Measurements from ENCODE around the gene AMIGO1. TPM values are rescaled to one million over a fixed set of nuclear protein-coding genes. Genes with fewer than 3 reads are reported as not detected.

AMIGO1 gene
- polyA plus RNA-seq, 3 donors = 0.05 to 0.26 (median 0.07) TPM

DNA sequence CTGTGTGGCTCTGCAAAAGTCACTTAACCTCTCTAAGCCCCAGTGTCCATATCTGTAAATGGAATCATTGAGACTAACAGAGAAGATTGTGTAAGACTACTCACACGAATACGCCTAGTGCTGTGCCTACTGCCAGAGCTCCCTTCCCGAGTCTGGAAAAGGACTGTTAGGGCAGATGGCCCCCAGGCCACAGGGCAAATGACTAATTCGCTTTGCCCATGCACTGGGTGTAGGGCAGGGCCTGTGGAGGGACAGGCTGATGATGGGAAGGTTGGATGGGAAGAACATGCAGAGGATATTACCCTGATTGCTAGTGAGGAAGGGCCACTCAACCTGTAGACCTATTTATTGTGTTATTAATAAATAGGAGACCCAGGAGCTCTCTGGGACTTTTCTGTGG, 26.0 kb upstream of the AMIGO1 start:
- Mint-ChIP-seq H3K27me3 (ENCODE audit: low read depth in 3 of 3) (peaks cover 2 to 4% (median 2%) of the 10 kb centered on the region in 3 donors), H3K4me1 (peaks cover 9% of the 10 kb centered on the region), H3K9me3 (no peaks in the 10 kb centered on the region), H3K36me3 (no peaks in the 10 kb centered on the region), H3K4me3 (no peak overlapping the region), H3K27ac (no peak overlapping the region)
- Histone ChIP-seq H3K4me2 (replicated peaks; ENCODE audit: extremely low read depth, low read length, poor library complexity, severe bottlenecking) (no peak overlapping the region), H3K79me2 (ENCODE audit: insufficient read depth, low read length) (no peaks in the 10 kb centered on the region), H3K4me1 (ENCODE audit: control insufficient read depth in 1 of 2, insufficient read depth in 2 of 2, low read length in 2 of 2) (peaks cover 10 to 11% of the 10 kb centered on the region in 2 donors), H3K4me3 (replicated peaks in 1 of 3; ENCODE audit: low read depth in 2 of 3, low read length in 3 of 3) (no peak overlapping the region), H3K9me3 (replicated peaks in 1 of 2; ENCODE audit: control insufficient read depth in 1 of 2, insufficient read depth in 1 of 2, low read length in 2 of 2) (no peaks in the 10 kb centered on the region), H2AFZ (ENCODE audit: insufficient read depth, low read depth, low read length, poor library complexity, severe bottlenecking) (no peak overlapping the region), H3K27me3 (ENCODE audit: control insufficient read depth in 2 of 2, insufficient read depth in 2 of 2, low read length in 2 of 2) (no peaks in the 10 kb centered on the region), H3K36me3 (replicated peaks in 1 of 2; ENCODE audit: control insufficient read depth in 1 of 2, insufficient read depth in 2 of 2, low read length in 2 of 2) (no peaks in the 10 kb centered on the region), H3K27ac (ENCODE audit: low read depth in 1 of 2, low read length in 2 of 2) (no peak overlapping the region), H4K20me1 (ENCODE audit: insufficient read depth, low read length) (no peaks in the 10 kb centered on the region), H3K9ac (ENCODE audit: insufficient read depth, low read length, poor library complexity, severe bottlenecking) (no peak overlapping the region)
- TF ChIP-seq, protein P1, sequence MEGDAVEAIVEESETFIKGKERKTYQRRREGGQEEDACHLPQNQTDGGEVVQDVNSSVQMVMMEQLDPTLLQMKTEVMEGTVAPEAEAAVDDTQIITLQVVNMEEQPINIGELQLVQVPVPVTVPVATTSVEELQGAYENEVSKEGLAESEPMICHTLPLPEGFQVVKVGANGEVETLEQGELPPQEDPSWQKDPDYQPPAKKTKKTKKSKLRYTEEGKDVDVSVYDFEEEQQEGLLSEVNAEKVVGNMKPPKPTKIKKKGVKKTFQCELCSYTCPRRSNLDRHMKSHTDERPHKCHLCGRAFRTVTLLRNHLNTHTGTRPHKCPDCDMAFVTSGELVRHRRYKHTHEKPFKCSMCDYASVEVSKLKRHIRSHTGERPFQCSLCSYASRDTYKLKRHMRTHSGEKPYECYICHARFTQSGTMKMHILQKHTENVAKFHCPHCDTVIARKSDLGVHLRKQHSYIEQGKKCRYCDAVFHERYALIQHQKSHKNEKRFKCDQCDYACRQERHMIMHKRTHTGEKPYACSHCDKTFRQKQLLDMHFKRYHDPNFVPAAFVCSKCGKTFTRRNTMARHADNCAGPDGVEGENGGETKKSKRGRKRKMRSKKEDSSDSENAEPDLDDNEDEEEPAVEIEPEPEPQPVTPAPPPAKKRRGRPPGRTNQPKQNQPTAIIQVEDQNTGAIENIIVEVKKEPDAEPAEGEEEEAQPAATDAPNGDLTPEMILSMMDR (IDR thresholded peaks at IDR 0.05) = no peak
- 80% methylated on average over 4 of the region's 4 CpGs for WGBS (ENCODE audit: insufficient coverage)
- no peak for DNase-seq
- intact Hi-C loops (cut with micrococcal nuclease) = loop anchor here in 1 of 2 donors (10.0 kb wide), 1 partner anchor 261 kb away; no protein-coding TSS in a partner anchor

GRCh38 chr1:109534307-109534858, 24.9 kb upstream of the AMIGO1 start:
- H3K9me3 Mint-ChIP-seq = no peaks in the 10 kb centered on the region
- Histone ChIP-seq H3K4me3 (replicated peaks in 1 of 3; ENCODE audit: low read depth in 2 of 3, low read length in 3 of 3) (no peak overlapping the region), H3K27ac (ENCODE audit: low read depth in 1 of 2, low read length in 2 of 2) (no peak overlapping the region), H3K36me3 (replicated peaks in 1 of 2; ENCODE audit: control insufficient read depth in 1 of 2, insufficient read depth in 2 of 2, low read length in 2 of 2) (no peaks in the 10 kb centered on the region), H2AFZ (ENCODE audit: insufficient read depth, low read depth, low read length, poor library complexity, severe bottlenecking) (no peak overlapping the region), H3K79me2 (ENCODE audit: insufficient read depth, low read length) (no peaks in the 10 kb centered on the region), H3K4me2 (replicated peaks; ENCODE audit: extremely low read depth, low read length, poor library complexity, severe bottlenecking) (no peak overlapping the region), H4K20me1 (ENCODE audit: insufficient read depth, low read length) (no peaks in the 10 kb centered on the region), H3K27me3 (ENCODE audit: control insufficient read depth in 2 of 2, insufficient read depth in 2 of 2, low read length in 2 of 2) (no peaks in the 10 kb centered on the region), H3K4me1 (ENCODE audit: control insufficient read depth in 1 of 2, insufficient read depth in 2 of 2, low read length in 2 of 2) (peaks cover 10 to 11% of the 10 kb centered on the region in 2 donors), H3K9ac (ENCODE audit: insufficient read depth, low read length, poor library complexity, severe bottlenecking) (no peak overlapping the region), H3K9me3 (replicated peaks in 1 of 2; ENCODE audit: control insufficient read depth in 1 of 2, insufficient read depth in 1 of 2, low read length in 2 of 2) (no peaks in the 10 kb centered on the region)
- peaks cover 9% of the 10 kb centered on the region for H3K4me1 Mint-ChIP-seq
- TF ChIP-seq, protein P1 (IDR thresholded peaks at IDR 0.05) = no peak
- H3K4me3 Mint-ChIP-seq = no peak overlapping the region
- peaks cover 0 to 3% (median 3%) of the 10 kb centered on the region in 3 donors for H3K27me3 Mint-ChIP-seq (ENCODE audit: low read depth in 3 of 3)
- intact Hi-C loops (cut with micrococcal nuclease) = loop anchor here in 1 of 2 donors (10.0 kb wide), 1 partner anchor 260 kb away; no protein-coding TSS in a partner anchor
- DNase-seq = no peak
- H3K27ac Mint-ChIP-seq = no peak overlapping the region
- 40% methylated on average over 1 of the region's 1 CpG for WGBS (ENCODE audit: insufficient coverage)
- H3K36me3 Mint-ChIP-seq = no peaks in the 10 kb centered on the region

All from CD14-positive monocyte (primary cell).